Right kidney (tissue), 1 donor: Measurements from ENCODE around the gene CMTM5.
"Not testable (repeated sequence)": the region's sequence is repeated elsewhere in the genome, so short reads cannot be mapped to it uniquely, and the experiment has no call there.

Experiments used
- DNase-seq: peaks from one replicate; pipeline ENCODE4 v3.0.0-alpha.2; 2016

CMTM5 gene

DNA sequence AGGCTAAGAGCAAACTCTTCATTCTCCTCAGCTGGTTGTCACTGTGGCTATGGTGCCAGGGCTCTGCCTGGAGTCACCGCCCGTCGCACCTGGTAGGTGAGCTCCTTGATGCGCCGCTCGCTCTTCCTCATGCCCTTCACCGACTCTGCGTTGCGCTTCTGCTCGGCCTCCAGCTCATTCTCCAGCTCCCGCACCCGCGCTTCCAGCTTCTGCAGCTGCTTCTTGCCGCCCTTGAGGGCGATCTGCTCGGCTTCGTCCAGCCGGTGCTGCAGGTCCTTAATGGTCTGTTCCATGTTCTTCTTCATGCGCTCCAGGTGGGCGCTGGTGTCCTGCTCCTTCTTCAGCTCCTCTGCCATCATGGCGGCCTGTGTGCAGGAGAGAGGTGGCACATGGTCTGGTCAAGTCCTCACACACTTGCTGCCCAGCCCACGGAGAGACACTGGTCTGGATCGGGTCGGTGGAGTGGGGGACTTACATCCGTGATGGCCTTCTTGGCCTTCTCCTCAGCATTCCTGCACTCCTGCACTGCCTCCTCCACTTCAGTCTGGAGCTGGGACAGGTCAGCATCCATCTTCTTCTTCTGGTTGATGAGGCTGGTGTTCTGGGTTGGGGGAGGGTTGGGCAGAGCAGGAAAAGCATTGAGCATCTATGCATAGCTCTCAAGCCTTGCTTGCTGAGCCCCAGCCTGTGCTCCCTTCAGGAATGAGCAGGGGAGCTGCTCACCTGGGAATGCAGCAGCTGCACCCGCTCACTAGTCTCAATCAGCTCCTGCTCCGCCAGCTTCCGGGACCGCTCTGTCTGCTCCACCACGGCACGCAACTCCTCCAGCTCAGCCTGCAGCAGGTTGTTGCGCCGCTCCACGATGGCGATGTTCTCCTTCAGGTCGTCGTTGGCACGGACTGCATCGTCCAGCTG is 38.3 kb downstream of the CMTM5 start:
- no peak for DNase-seq

DNA sequence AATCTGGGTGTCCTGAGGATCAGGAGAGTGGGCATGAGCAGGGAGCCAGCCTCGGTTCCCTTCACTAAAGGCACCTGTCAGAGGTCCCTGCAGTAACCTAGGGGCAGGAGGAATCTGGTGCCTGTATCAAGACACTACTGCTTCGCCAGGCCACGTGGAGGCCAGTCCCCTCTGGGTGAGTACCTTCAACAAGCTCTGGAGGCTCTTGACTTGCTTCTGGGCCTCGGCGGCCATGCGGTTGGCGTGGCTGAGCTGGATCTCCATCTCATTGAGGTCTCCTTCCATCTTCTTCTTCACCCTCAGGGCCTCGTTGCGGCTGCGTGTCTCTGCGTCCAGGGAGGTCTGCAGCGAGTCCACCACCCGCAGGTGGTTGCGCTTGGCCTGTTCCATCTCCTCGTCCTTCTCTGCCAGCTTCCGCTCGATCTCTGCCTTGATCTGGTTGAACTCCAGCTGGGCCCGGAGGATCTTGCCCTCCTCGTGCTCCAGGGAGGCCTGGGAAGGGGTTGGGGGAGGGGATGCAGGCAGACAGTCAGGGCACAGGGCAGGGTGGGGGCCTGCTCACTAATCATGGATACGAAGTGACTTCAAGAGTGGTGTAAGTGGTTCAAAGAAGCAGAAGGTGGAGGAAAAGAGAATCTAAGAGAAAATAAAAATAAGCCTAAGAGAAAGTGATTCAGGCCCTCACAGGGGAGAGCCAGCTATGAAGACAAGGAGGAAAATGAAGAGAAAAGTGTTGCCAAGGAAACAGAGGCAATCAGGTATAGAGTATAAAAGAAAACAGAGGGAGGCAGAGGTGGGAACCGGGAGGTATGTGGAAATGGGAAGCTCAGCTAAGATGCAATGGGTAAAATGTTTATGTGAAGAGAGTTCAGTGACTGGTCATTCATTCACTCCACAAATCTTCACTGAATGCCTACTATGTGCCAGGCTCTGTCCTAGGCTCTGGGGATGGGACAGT is 39.3 kb downstream of the CMTM5 start:
- DNase-seq = no peak

DNA sequence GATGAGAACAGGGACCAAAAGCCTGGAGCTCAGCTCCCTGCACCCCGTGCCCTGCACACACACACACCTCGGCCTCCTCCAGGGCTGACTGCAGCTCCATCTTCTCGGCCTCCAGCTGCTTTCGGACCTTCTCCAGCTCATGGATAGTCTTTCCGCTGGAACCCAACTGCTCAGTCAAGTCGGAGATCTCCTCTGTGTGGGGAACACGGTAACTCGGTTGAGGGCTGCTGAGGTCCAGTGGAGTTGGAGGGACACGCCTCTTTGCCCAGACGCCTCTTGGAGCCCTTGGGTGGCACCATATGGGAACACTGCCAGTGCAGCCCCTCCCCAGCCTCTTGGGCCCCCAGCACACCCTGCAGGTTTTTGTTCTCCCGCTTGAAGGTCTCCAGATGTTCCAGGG is 40.0 kb downstream of the CMTM5 start:
- no peak for DNase-seq

DNA sequence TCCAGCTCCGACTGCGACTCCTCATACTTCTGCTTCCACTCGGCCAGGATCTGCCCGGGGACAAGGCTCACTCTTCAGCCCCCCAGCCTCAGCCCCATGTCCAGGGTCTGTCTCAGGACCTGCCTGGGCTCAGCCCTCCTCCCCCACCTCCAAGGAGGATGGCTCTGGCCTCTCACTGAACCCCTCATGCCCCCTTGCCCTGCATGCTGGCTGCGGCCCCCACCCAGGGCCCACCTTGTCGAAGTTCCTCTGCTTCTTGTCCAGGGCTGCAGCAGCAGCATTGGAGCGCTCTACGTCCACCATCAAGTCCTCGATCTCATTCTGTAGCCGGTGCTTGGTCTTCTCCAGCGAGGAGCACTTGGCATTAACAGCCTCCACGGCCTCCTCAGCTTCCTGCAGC is 40.4 kb downstream of the CMTM5 start:
- DNase-seq = not testable (repeated sequence)

DNA sequence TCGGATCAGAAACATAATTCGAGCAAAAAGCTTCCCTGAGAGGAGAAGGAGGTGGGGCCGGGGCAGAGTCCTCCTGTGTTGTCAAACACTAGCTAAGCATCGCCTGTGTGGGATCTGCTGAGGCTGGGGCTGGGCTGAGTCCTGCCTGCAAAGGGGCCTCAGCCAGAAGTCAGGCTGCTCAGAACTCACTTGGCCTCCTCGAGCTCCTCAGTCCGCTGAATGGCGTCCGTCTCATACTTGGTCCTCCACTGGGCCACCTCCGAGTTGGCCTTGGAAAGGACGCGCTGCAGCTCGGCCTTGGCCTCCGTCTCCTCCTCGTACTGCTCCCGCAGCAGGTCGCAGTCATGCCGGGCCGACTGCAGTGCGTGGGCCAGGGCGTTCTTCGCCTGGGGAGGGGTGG is 41.2 kb downstream of the CMTM5 start:
- no peak for DNase-seq

DNA sequence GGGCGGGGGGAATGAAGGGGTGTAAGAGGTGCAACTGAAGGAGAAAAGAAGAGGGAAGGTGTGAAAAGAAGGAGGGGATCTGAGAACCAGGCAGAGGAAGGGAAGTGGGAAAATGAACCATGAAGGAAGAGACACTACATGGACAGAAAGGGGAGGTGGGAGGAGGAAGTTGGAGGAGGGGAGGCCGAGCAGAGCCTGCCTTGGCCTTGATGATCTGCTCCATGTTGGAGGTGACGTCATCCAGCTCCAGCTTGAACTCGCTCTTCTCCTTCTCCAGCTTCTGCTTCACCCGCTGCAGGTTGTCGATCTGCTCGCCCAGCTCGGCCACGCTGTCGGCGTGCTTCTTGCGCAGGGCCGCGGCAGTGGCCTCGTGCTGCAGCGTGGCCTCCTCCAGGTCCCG is 42.8 kb downstream of the CMTM5 start:
- not testable (repeated sequence) for DNase-seq

DNA sequence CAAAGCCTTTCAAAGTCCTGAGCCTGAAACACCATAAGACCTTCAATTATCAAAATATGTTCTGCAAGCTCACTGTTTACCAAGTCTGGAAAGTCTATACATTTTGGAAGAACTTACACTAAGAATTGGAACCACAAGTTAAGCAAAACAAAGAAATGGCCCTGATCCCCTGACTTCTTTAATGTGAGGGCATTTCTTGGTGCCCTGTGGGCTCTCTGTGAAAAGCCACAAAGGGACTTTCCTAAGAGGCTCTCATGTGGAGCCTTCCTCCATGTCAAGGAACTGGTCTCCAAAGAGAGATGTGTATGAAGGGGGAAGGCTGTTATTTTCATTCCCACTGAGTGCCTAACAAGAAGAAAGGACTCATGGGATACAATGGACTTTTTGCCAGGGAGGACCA is 44.7 kb downstream of the CMTM5 start:
- DNase-seq = no peak

DNA sequence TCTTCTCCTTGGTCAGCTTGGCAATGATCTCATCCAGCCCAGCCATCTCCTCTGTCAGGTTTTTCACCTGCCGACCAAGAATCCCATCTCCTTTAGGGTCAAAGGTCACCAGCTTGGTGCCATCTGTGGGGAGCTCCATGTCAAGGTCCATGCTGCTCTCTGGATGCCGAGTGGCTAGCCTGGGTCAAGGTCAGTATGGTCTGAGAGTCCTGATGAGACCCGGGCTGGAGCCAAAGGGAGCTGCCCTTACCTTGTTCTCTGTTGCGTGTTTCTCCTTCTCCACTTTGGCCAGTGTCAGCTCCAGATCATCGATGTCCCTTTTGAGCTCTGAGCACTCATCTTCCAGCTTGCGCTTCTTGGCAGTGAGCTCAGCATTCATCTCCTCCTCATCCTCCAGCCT is 46.8 kb downstream of the CMTM5 start:
- no peak for DNase-seq

DNA sequence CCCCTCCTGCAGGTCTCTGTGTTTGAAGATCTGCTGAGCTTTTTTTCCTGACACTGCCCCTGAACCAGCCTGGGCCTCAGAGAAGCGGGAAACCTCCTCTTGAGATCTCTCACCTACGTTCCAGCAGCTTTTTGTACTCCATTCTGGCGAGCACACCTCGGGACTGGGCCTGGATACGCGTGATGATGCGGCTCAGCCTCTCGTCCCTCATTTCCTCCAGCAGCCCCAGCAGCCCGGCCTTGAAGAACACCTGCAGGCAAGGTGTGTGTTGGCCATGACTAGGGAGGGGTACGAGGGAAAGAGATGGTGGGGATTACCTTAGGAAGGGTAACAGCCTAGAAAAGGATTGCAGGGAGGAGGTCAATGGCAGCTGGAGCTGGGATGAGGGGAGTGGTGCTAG is 48.3 kb downstream of the CMTM5 start:
- DNase-seq = no peak

DNA sequence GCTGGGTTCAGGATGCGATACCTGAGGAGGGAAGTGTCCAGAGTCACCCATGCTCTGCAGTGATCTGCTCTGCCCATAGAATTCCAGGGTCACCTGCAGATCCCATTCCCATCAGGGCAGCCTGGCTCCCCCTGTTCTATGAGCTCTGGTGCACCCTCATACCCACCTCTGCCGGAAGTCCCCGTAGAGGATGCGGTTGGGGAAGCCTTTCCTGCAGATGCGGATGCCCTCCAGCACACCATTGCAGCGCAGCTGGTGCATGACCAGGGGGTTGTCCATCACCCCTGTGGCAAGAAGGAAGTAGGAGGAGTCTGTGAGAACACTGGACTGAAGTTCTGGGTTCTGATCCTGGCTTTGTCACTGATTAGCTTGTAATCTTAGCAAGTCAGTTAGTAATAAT is 49.0 kb downstream of the CMTM5 start:
- DNase-seq = not testable (repeated sequence)

DNA sequence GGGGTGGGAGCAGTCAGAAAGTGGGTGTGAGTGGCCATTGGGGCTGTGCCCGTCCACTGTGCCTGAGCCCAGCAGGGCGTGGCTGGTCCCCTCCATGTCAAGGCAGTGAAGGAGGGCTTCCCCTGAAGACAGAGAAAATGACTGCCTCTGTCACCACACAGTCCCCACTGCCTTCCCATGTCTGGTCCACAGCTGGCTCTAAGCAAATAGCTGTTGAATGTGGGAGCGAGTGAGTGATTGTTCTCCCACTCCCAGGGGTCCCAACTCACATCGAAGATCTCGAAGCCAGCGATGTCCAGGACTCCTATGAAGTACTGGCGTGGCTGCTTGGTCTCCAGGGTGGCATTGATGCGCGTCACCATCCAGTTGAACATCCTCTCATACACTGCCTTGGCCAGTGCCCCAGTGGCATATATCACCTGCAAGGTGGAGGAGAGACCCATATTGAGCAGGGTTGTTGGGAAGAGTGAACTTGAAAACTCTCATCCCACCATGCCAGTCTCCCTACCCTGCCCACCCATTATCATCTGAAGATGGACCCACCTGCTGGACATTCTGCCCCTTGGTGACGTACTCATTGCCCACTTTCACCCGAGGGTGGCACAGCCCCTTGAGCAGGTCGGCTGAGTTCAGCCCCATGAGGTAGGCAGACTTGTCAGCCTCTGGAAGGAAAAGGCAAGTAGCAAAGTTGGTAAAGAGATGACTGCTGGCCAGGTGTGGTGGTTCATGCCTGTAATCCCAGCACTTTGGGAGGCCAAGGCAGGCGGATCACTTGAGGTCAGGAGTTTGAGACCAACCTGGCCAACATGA is 52.0 kb downstream of the CMTM5 start:
- no peak for DNase-seq
